LNCAP (cell line): ENCODE results near the gene TRPV2.

Experiments
- TF ChIP-seq, protein P1 (sequence below): fragments of 450-650 bp; IDR thresholded peaks from 2 replicates; pipeline ENCODE4 v1.5.1; 2017; ENCODE audit warnings: mild to moderate bottlenecking

TRPV2 gene

DNA sequence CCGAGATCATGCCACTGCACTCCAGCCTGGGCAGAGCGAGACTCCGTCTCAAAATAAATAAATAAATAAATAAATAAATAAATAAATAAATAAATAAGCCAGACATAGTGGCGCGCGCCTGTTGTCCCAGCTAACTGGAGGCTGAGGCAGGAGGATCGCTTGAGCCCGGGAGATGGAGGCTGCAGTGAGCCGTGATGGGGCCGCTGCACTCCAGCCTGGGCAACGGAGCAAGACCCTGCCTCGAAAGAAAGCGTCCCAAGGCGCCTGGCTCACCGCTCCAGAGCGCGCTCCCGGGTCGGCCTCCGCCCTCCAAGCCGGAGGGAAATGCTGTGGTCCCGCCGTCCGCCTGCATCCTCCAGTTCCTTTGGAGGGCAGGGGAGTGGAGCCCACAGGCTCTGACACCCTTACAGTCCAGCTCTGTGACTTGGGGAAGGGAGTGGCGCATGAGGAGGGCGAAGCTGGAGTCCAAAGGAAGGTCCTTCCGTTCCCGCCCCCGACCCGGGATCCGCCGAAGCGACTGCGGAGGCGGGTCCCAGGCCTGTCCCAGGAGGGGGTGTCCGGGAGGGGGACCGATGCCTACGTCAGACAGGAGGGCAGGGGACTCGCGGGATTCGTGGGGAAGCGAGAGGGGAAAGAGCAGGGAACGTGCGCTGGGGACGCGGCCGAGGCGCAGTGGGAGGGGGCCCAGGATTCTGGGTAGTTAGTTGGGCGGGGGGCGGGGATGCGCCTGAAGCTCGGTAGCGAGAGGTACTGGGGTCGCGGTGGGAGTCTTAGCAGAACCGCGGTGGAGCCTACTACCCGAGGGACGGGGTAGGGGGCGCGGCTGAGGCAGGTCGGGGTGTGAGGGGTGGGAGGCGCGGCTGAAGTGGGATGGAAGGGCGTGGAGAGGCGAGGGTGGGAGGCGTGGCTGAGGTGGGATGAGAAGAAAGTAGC lies 8.4 kb upstream of the TRPV2 start:
- TF ChIP-seq, protein P1, sequence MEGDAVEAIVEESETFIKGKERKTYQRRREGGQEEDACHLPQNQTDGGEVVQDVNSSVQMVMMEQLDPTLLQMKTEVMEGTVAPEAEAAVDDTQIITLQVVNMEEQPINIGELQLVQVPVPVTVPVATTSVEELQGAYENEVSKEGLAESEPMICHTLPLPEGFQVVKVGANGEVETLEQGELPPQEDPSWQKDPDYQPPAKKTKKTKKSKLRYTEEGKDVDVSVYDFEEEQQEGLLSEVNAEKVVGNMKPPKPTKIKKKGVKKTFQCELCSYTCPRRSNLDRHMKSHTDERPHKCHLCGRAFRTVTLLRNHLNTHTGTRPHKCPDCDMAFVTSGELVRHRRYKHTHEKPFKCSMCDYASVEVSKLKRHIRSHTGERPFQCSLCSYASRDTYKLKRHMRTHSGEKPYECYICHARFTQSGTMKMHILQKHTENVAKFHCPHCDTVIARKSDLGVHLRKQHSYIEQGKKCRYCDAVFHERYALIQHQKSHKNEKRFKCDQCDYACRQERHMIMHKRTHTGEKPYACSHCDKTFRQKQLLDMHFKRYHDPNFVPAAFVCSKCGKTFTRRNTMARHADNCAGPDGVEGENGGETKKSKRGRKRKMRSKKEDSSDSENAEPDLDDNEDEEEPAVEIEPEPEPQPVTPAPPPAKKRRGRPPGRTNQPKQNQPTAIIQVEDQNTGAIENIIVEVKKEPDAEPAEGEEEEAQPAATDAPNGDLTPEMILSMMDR, result no peak

DNA sequence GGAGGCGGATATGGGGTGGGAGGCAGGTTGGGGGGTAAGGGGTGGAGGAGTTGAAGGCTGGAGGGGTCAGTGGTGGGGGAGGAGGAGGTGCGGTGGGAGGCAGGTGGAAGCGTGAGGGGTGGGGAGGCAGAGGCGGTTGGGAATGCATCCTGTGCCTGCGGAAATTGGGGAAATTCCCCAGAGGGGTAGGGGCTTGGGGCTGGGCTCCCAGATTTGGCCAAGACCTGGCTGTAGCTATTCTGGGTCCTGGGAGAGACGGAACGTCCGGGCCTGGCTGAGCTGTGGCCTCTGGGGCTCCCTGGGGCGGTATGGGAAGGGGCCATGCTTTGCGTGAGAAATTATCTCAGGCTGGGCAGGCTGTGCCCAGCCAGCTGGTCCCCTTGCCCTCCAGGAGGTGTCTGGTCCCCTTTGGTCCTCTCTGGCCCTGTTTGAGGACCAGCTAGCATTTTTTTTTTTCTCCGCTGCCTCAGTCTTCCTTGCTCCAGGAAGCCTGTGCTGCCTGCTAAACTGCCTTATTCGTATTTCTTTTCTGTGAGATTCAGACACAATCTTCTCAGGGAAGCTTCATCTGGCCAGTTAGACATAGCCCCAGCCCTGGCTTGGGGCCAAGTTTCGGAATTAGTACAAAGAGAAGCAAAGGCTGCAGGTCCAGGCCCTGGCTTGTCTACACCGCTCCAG lies 7.3 kb upstream of the TRPV2 start:
- TF ChIP-seq, protein P1, result no peak

DNA sequence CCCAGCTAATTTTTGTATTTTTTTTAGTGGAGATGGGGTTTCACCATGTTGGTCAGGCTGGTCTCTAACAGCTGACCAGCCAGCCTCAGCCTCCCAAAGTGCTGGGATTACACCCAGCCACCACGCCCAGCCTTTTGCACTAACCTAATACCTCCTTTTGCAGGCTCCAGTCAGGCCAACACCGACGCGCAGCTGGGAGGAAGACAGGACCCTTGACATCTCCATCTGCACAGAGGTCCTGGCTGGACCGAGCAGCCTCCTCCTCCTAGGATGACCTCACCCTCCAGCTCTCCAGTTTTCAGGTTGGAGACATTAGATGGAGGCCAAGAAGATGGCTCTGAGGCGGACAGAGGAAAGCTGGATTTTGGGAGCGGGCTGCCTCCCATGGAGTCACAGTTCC lies 2.0 kb downstream of the TRPV2 start:
- TF ChIP-seq, protein P1, result no peak

DNA sequence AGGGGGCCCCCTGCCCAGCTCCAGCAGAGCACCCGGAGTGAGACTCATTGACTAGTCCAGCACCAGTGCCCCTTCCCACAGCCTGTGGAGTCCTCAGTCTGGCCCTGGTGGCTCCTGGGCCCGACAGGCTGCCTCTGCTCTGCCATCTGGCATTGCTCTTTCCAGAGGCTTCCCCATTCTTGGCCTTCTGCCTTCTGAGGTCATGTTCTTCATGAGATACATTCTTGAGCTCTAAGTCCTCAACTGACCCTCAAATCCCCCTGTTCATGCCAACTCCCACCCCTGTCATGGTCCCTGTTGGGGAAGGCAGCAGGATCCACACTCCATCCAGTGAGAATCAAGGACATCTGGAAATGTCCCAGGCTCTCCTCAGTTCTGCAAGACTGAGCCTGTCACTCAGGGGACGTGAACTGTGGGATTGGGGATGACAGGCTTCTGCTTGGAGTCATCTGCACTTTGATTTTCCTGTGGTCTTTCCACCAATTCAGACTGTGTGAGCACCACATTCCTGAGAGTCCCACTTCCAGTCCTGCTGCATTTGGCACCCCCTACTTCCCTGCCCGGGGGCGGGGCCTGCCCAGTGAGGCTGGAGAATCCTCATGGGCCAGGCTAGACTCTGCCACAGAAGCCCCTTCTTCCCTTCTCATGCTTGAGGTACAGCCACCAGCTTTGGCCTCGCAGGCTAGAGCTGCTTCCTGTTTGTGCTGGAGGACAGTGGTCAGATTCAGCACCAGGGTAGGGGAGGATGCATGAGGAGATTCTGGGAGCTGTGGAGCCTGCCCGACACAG lies 2.7 kb downstream of the TRPV2 start:
- TF ChIP-seq, protein P1, result no peak

DNA sequence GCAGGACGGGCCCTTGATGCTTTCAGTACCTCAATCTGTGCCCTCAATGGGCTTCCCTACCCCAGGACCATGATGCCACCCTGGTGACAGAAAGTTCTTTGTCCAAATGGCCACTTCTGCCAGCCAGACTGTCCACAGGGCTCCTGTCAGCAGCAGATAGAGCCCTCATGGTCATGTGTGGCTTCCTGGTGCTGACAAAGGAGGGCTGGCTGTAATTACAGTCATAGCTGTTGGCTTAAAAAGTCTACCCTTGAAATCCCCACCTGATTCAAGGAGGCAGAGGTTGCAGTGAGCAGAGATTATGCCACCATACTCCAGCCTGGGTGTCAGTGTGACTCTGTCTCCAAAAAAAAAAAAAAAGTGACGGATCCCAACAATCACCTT lies 3.3 kb downstream of the TRPV2 start:
- TF ChIP-seq, protein P1, result no peak

DNA sequence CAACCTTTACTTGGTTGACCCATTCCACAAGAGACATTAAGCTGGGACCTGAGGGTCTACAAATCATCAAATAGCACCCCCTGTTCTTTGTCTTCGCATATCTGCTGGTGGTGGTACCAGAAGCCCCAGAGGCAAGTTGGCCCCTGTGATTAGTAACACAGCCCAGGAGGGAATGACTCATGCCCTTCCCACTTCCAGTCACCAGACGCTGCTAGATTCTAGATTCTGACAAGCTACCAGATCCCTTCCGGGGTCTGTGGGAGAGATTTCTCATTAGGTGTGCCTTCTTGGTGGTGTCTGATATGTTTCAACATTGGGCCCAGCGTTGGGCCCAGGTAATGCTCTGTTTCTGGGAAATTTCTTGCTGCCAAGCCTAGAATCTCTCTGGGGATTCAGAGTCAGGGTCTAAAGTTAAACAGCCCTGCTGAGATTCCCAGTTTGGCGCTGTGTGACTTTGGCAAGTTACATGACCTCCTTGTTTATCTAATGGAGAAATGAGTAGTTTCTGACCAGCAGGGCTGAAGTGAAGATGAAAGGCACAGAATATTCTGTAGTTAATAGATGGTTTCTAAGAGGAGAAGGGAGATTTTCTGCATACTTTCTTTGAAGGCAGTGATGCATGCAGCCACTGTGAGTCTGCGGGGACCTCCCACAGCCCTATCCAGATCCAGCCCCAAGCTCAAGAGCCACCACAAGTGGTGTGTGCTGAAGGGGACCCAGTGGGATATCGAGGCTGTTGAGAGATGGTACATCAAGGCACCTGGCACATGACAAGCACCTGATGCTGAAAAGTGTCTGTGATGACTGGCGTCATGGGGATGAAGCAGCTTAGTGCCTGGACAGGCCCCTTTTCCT lies 3.9 kb downstream of the TRPV2 start:
- TF ChIP-seq, protein P1, result no peak

DNA sequence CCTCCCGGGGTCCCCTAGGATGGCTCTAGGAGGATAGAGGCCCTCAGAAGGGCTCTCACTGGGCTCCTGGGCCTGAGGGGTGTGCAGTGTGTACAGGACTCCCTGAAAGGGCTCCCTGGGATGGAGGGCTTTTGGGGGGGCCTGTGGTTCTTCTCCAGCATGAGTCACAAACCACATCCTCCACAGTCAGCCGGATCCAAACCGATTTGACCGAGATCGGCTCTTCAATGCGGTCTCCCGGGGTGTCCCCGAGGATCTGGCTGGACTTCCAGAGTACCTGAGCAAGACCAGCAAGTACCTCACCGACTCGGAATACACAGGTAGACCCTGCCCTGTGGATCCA lies 4.5 kb downstream of the TRPV2 start:
- TF ChIP-seq, protein P1, result no peak
